Esophagus squamous epithelium (tissue), 4 donors: Measurements from ENCODE around the gene GLP2R.

Experiments
- CTCF ChIP-seq, 6 experiments: fragments of 450-650 bp in 4 of 6; fragments of 200-600 bp in 2 of 6; sonication (generic) in 2 of 6; IDR thresholded peaks; one replicate each; pipeline ENCODE4 v1.5.1; 2016 to 2019; ENCODE audit warnings: antibody characterized with exemption in 6 of 6, mild to moderate bottlenecking in 4 of 6, moderate library complexity in 4 of 6
- POLR2A ChIP-seq, 4 donors: fragments of 450-650 bp; IDR thresholded peaks; one replicate each; pipeline ENCODE4 v1.6.1; 2017; ENCODE audit warnings: antibody characterized with exemption in 4 of 4, mild to moderate bottlenecking in 4 of 4, moderate library complexity in 3 of 4

DNA sequence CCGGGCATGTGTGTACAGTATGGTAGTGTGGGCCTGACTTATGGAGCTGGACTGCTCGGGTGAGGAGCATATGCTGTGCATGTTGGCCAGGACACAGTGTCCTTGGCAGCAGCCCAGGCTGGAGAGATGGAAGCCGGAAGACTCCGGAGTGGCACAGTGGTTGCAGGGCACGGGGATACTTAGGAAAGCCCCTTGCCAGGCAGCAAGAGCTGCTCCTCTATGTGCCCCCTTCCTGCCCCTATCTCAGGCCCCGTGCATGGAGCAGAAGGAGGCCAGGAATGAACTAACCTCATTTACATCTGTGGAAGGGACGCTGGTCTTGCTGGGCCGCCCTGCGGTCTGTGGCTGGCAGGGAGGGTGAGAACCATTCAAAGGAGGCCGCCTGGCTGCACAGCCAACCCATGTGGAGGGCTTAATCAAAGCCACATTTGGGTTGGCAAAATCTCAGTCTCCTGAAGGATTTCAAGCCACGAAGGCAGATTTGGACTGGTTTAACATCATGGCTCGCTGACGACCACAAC, 111.6 kb downstream of the GLP2R start:
- no peak for TF ChIP-seq POLR2A (IDR thresholded peaks at IDR 0.05)
- TF ChIP-seq CTCF (IDR thresholded peaks at IDR 0.05) = no peak
